Measurements from ENCODE around the gene SIX4. TPM values are rescaled to one million over a fixed set of nuclear protein-coding genes. Genes with fewer than 3 reads are reported as not detected.

The SIX4 gene
- polyA plus RNA-seq, 1 donor = 0.40 TPM

DNA sequence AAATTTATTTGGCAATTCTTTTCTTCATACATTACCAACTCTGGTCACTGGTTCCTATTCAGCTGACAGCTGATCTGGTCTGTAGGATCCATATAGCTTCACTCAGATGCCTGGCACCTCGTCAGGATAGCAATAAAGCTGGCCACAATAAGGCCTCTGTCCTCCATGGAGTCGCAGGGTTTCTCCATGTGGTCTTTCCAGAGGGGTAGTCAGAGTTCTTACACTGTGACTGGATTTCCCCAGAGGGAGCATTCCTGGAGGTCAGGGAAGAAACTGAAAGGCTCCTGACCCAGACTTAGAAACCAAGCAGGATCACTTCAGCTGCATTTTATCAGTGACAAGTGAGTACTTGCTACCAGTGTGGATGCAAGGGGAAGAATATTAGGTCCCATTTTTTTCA lies 39.9 kb downstream of the SIX4 start:
- Histone ChIP-seq H3K9me3 (ENCODE audit: control insufficient read depth, low read depth, low read length) (no peaks in the 10 kb centered on the region), H3K27me3 (ENCODE audit: control insufficient read depth, insufficient read depth, low read length) (no peaks in the 10 kb centered on the region), H3K4me3 (ENCODE audit: low read length) (no peak overlapping the region), H3K27ac (ENCODE audit: low read length) (no peak overlapping the region), H3K4me1 (ENCODE audit: control insufficient read depth, insufficient read depth, low read length) (no peaks in the 10 kb centered on the region), H3K36me3 (ENCODE audit: control insufficient read depth, insufficient read depth, low read length) (no peaks in the 10 kb centered on the region)
- no CpG with 5 or more reads among the region's 2 CpGs for WGBS (ENCODE audit: insufficient coverage, low lambda C conversion rate)
- DNase-seq = no peak

DNA sequence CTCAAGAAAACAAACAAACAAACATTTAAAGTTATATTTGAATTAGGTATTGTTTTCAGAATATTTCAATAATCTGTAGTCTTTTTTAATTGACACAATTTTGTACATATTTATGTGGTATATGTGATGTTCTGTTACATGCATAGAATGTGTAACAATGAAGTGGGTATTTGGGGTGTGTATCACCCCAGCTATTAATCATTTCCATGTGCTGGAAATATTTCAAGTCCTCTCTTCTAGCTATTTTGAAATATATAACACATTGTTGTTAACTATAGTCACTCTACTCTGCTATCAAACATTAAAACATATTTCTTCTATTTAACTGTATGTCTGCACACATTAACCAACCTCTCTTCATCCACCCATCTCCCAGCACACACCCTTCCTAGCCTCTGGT lies 42.9 kb downstream of the SIX4 start:
- no peak for DNase-seq
- Histone ChIP-seq H3K4me1 (ENCODE audit: control insufficient read depth, insufficient read depth, low read length) (no peaks in the 10 kb centered on the region), H3K27me3 (ENCODE audit: control insufficient read depth, insufficient read depth, low read length) (no peaks in the 10 kb centered on the region), H3K36me3 (ENCODE audit: control insufficient read depth, insufficient read depth, low read length) (no peaks in the 10 kb centered on the region), H3K9me3 (ENCODE audit: control insufficient read depth, low read depth, low read length) (no peaks in the 10 kb centered on the region), H3K4me3 (ENCODE audit: low read length) (no peak overlapping the region), H3K27ac (ENCODE audit: low read length) (no peak overlapping the region)

DNA sequence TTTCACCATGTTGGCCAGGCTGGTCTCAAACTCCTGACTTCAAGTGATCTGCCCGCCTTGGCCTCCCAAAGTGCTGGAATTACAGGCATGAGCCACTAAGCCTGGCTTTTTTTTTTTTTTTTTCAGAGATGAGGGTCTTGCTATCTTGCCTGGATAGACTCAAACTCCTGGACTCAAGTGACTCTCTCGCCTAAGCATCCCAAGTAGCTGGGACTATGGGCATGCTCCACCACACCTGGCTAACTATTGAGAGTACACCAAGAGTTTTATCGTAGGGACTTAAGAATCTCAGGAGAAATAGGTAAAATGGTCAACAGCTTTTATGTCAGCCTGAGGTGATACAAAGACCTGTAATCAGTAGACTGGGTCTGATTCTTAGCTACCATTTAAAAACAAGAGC lies 43.6 kb downstream of the SIX4 start:
- Histone ChIP-seq H3K36me3 (ENCODE audit: control insufficient read depth, insufficient read depth, low read length) (no peaks in the 10 kb centered on the region), H3K9me3 (ENCODE audit: control insufficient read depth, low read depth, low read length) (no peaks in the 10 kb centered on the region), H3K27me3 (ENCODE audit: control insufficient read depth, insufficient read depth, low read length) (no peaks in the 10 kb centered on the region), H3K4me1 (ENCODE audit: control insufficient read depth, insufficient read depth, low read length) (no peaks in the 10 kb centered on the region), H3K4me3 (ENCODE audit: low read length) (no peak overlapping the region), H3K27ac (ENCODE audit: low read length) (no peak overlapping the region)
- WGBS (ENCODE audit: insufficient coverage, low lambda C conversion rate) = no CpG with 5 or more reads among the region's 3 CpGs
- DNase-seq = no peak

DNA sequence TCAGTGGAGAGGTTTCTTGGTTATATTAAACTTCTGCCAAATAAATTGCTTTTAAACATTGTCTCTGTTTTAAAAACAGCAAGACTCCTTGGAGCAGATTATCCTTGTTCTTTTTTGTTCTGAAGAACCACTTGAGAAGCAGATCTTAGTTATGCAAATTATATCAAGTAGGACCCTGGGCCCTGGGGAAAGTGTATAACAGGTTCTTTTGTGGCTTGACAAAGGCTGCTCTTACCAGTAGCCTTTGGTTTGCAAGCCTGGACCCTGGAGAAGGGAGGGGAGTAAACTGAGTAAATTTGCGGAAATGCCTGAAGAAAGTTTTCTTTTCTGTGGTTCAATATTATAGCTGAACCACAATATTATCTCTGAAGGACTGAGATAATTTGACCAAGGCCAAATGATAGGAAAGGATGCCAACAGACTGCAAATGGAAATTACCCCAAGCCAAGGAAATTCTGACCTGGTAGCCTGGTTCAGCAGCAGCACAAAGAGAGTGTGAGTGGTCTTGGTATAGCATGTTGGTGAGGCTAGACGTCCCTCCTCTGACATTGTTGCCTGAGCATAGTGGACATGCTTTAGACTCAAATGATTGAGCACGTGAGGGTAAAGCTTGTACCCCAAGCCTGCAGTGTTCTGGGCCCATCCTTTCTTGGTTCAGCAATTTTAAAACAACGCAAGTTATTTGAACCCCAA lies 44.4 kb downstream of the SIX4 start:
- no peaks in the 10 kb centered on the region for H3K27me3 ChIP-seq (ENCODE audit: control insufficient read depth, insufficient read depth, low read length)
- no peaks in the 10 kb centered on the region for H3K4me1 ChIP-seq (ENCODE audit: control insufficient read depth, insufficient read depth, low read length)
- DNase-seq = no peak
- H3K36me3 ChIP-seq (ENCODE audit: control insufficient read depth, insufficient read depth, low read length) = no peaks in the 10 kb centered on the region
- no peak overlapping the region for H3K4me3 ChIP-seq (ENCODE audit: low read length)
- H3K27ac ChIP-seq (ENCODE audit: low read length) = no peak overlapping the region
- no peaks in the 10 kb centered on the region for H3K9me3 ChIP-seq (ENCODE audit: control insufficient read depth, low read depth, low read length)
- WGBS (ENCODE audit: insufficient coverage, low lambda C conversion rate) = 86% methylated on average over 1 of the region's 4 CpGs

DNA sequence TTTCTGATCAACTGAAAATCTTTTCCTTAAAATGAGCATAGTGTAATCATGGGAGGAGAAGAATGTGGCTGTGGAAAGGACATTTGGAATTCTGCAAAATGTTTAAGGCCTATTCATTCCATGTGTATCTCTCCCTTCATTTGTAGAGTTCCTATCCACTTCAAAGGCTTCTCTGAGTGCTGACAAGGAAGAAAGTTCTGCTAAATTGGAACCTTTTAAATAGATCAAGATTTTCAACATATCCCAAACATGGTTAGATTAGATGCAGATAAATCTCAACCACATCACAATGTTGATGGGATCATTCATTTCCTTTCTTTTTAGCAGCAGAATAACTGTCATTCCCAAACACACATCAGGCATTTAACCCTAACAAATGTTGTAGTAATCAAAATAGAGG lies 46.5 kb downstream of the SIX4 start:
- no peaks in the 10 kb centered on the region for H3K9me3 ChIP-seq (ENCODE audit: control insufficient read depth, low read depth, low read length)
- H3K4me3 ChIP-seq (ENCODE audit: low read length) = no peak overlapping the region
- H3K27ac ChIP-seq (ENCODE audit: low read length) = no peak overlapping the region
- no peaks in the 10 kb centered on the region for H3K36me3 ChIP-seq (ENCODE audit: control insufficient read depth, insufficient read depth, low read length)
- H3K4me1 ChIP-seq (ENCODE audit: control insufficient read depth, insufficient read depth, low read length) = no peaks in the 10 kb centered on the region
- DNase-seq = no peak
- no peaks in the 10 kb centered on the region for H3K27me3 ChIP-seq (ENCODE audit: control insufficient read depth, insufficient read depth, low read length)

DNA sequence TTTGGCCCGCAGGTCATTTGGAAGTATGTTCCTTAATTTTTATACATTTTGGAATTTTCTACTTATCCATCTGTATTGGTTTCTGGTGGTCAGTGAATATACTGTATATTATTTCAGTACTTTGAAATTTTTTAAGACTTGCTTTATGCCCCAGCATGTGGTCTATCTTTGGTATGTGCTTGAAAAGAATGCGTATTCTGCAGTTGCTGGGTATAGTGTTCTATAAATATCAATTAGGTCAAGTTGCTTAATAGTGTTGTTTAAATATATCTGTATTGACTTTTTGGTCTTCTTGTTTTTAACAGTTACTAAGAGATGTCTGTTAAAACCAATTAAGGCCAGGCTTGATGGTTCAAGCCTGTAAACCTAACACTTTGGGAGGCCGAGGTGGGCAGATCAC lies 53.2 kb downstream of the SIX4 start:
- no peaks in the 10 kb centered on the region for H3K9me3 ChIP-seq (ENCODE audit: control insufficient read depth, low read depth, low read length)
- H3K36me3 ChIP-seq (ENCODE audit: control insufficient read depth, insufficient read depth, low read length) = no peaks in the 10 kb centered on the region
- 100% methylated on average over 1 of the region's 3 CpGs for WGBS (ENCODE audit: insufficient coverage, low lambda C conversion rate)
- H3K27me3 ChIP-seq (ENCODE audit: control insufficient read depth, insufficient read depth, low read length) = no peaks in the 10 kb centered on the region
- no peaks in the 10 kb centered on the region for H3K4me1 ChIP-seq (ENCODE audit: control insufficient read depth, insufficient read depth, low read length)
- no peak overlapping the region for H3K27ac ChIP-seq (ENCODE audit: low read length)
- DNase-seq = no peak
- no peak overlapping the region for H3K4me3 ChIP-seq (ENCODE audit: low read length)

DNA sequence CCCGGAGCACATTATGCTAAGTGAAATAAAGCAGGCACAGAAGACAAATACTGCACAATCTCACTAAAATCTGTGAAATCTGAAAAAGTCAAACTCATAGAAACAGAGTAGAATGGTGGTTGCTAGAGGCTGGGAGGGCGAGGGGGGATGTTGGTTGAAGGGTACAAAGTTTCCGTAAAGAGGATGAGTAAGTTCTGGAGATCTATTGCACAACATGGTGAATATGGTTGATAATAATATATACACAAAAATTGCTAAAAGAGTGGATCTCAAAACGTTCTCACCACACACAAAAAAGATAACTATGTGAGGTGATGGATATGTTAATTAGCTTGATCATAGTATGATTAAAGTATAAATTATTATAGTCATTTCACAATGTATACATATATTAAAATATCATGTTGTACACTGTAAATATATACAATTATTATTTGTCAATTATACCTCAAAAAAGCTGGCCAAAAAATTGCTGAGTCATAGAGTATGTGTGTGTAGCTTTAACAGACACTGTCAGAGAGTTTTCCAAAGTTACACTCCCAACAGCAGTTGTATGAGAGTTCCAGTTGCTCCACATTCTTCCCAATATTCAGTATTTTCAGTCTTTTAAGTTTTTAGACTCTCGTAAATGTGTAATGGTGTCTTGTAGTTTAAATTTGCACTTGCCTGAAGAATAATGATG lies 55.6 kb downstream of the SIX4 start:
- H3K9me3 ChIP-seq (ENCODE audit: control insufficient read depth, low read depth, low read length) = no peaks in the 10 kb centered on the region
- H3K27me3 ChIP-seq (ENCODE audit: control insufficient read depth, insufficient read depth, low read length) = peaks cover 13% of the 10 kb centered on the region
- WGBS (ENCODE audit: insufficient coverage, low lambda C conversion rate) = 91% methylated on average over 3 of the region's 5 CpGs
- no peak overlapping the region for H3K27ac ChIP-seq (ENCODE audit: low read length)
- no peak for DNase-seq
- no peak overlapping the region for H3K4me3 ChIP-seq (ENCODE audit: low read length)
- H3K36me3 ChIP-seq (ENCODE audit: control insufficient read depth, insufficient read depth, low read length) = no peaks in the 10 kb centered on the region
- H3K4me1 ChIP-seq (ENCODE audit: control insufficient read depth, insufficient read depth, low read length) = no peaks in the 10 kb centered on the region

DNA sequence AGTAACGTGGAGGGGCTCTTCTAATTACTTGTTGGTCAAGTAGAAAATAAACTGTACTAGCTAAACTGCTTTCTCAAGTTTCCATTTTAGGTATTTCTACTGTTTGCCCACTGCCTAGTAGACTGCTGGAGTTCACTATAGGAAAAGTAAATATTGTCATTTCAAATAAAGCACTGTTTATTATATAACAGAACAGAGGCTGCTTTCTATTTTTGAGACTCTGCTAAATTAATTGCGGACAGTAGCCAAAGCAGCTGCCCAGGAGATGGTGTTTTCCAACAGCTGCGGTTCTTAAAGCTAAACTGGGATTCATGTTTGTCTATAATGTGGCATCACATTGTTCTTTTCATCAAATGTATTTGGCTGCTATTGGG lies 59.0 kb downstream of the SIX4 start:
- Histone ChIP-seq H3K27ac (ENCODE audit: low read length) (no peak overlapping the region), H3K27me3 (ENCODE audit: control insufficient read depth, insufficient read depth, low read length) (peaks cover 33% of the 10 kb centered on the region), H3K36me3 (ENCODE audit: control insufficient read depth, insufficient read depth, low read length) (no peaks in the 10 kb centered on the region), H3K4me3 (ENCODE audit: low read length) (no peak overlapping the region), H3K9me3 (ENCODE audit: control insufficient read depth, low read depth, low read length) (no peaks in the 10 kb centered on the region), H3K4me1 (ENCODE audit: control insufficient read depth, insufficient read depth, low read length) (no peaks in the 10 kb centered on the region)
- no peak for DNase-seq
- WGBS (ENCODE audit: insufficient coverage, low lambda C conversion rate) = 60% methylated on average over 1 of the region's 3 CpGs

DNA sequence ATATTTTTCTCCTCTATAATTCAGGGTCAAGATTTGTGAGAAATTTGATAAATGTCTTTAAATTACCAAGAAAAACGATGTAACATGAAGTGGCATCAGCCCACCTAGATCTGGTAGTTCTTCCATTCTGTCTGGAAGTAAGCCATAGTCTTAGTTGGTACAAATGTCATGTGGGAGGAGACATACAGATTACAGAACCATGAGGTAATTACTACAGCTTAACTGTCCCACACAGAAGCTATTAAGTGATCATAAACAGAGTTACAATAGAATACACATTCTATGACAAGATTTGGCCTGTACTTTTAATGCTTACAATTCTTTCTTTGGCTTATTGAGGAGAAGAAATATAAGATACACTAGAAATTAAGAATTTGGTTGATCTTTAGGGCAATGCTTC lies 61.2 kb downstream of the SIX4 start:
- no CpG with 5 or more reads among the region's 1 CpG for WGBS (ENCODE audit: insufficient coverage, low lambda C conversion rate)
- Histone ChIP-seq H3K9me3 (ENCODE audit: control insufficient read depth, low read depth, low read length) (no peaks in the 10 kb centered on the region), H3K4me1 (ENCODE audit: control insufficient read depth, insufficient read depth, low read length) (no peaks in the 10 kb centered on the region), H3K36me3 (ENCODE audit: control insufficient read depth, insufficient read depth, low read length) (no peaks in the 10 kb centered on the region), H3K27me3 (ENCODE audit: control insufficient read depth, insufficient read depth, low read length) (peaks cover 53% of the 10 kb centered on the region), H3K27ac (ENCODE audit: low read length) (no peak overlapping the region), H3K4me3 (ENCODE audit: low read length) (no peak overlapping the region)
- no peak for DNase-seq

DNA sequence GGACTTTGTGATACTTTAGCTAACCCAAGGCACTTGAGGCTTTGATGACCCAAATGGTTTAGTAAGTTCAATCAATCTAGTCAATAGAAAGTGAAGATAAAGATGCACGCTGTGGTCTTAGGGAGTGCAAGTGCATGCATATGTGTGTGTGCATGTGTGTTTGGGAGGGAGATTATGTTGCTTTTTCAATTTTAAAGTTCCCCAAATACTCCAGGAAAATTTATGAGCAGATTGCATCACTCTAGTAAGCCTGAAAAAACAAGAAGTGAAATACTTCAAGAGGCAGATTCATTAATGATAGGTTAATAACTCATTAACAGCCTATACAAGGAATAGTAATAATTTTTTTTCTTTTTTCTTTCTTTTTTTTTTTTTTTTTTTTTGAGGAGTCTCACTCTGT lies 62.4 kb downstream of the SIX4 start:
- Histone ChIP-seq H3K4me1 (ENCODE audit: control insufficient read depth, insufficient read depth, low read length) (peaks cover under 1% of the 10 kb centered on the region), H3K27me3 (ENCODE audit: control insufficient read depth, insufficient read depth, low read length) (peaks cover 65% of the 10 kb centered on the region), H3K36me3 (ENCODE audit: control insufficient read depth, insufficient read depth, low read length) (no peaks in the 10 kb centered on the region), H3K9me3 (ENCODE audit: control insufficient read depth, low read depth, low read length) (no peaks in the 10 kb centered on the region), H3K27ac (ENCODE audit: low read length) (no peak overlapping the region), H3K4me3 (ENCODE audit: low read length) (no peak overlapping the region)
- WGBS (ENCODE audit: insufficient coverage, low lambda C conversion rate) = no CpG with 5 or more reads among the region's 1 CpG
- no peak for DNase-seq
